DOHH2 (cell line): ENCODE measurements around the gene GP5.

Experiments
- H3F3A ChIP-seq: fragments of 200-600 bp; sonication (generic), shearing (Covaris generic); 2 replicates; pipeline ENCODE4 v1.6.0; 2016; ENCODE audit warnings: antibody characterized with exemption, mild to moderate bottlenecking; ENCODE audit not compliant: control insufficient read depth, insufficient read depth
- H3K27ac ChIP-seq: fragments of 200-600 bp; sonication (generic); 2 replicates; pipeline ENCODE4 v1.5.1; 2014; ENCODE audit warnings: low read depth, mild to moderate bottlenecking, low read length, moderate library complexity
- H3K27me3 ChIP-seq: fragments of 200-600 bp; sonication (generic); 2 replicates; pipeline ENCODE4 v1.6.1; 2014; ENCODE audit warnings: mild to moderate bottlenecking, low read length, mixed read lengths; ENCODE audit not compliant: control insufficient read depth
- H3K36me3 ChIP-seq: fragments of 200-600 bp; sonication (generic); 2 replicates; pipeline ENCODE4 v1.6.1; 2014; ENCODE audit warnings: mild to moderate bottlenecking, low read length, moderate library complexity, mixed read lengths; ENCODE audit not compliant: control insufficient read depth
- H3K4me1 ChIP-seq: fragments of 200-600 bp; sonication (generic); 2 replicates; pipeline ENCODE4 v1.6.1; 2014; ENCODE audit warnings: mild to moderate bottlenecking, low read length, mixed read lengths; ENCODE audit not compliant: control insufficient read depth
- H3K4me2 ChIP-seq: fragments of 200-600 bp; sonication (generic); 2 replicates; pipeline ENCODE4 v1.6.0; 2014; ENCODE audit warnings: mild to moderate bottlenecking, low read length, moderate library complexity
- H3K4me3 ChIP-seq: fragments of 200-600 bp; sonication (generic); 2 replicates; pipeline ENCODE4 v1.5.1; 2014; ENCODE audit warnings: mild to moderate bottlenecking, low read length, mixed read lengths
- H3K79me2 ChIP-seq: fragments of 200-600 bp; sonication (generic); 2 replicates; pipeline ENCODE4 v1.6.1; 2014; ENCODE audit warnings: mild to moderate bottlenecking, low read length, mixed read lengths; ENCODE audit not compliant: control insufficient read depth
- H3K9me2 ChIP-seq: fragments of 200-600 bp; sonication (generic); replicated peaks from 2 replicates; pipeline ENCODE4 v1.6.1; 2014; ENCODE audit warnings: mild to moderate bottlenecking, low read length, mixed read lengths; ENCODE audit not compliant: control insufficient read depth
- H3K9me3 ChIP-seq: fragments of 200-600 bp; sonication (generic); 2 replicates; pipeline ENCODE4 v1.6.1; 2014; ENCODE audit warnings: antibody characterized with exemption, low read length, mixed read lengths; ENCODE audit not compliant: control insufficient read depth, insufficient read depth
- H4K20me1 ChIP-seq: fragments of 200-600 bp; sonication (generic); 2 replicates; pipeline ENCODE4 v1.6.0; 2014; ENCODE audit warnings: low read depth, mild to moderate bottlenecking, antibody characterized with exemption, low read length, moderate library complexity; ENCODE audit not compliant: control insufficient read depth, insufficient read depth
- EZH2phosphoT487 ChIP-seq: fragments of 200-600 bp; sonication (generic); IDR thresholded peaks from 2 replicates; pipeline ENCODE4 v1.6.1; 2017; ENCODE audit warnings: borderline replicate concordance, mild to moderate bottlenecking, antibody characterized with exemption, low read length, moderate library complexity, mixed read lengths
- TF ChIP-seq, protein P1 (sequence below): fragments of 200-600 bp; sonication (generic); IDR thresholded peaks from one replicate; pipeline ENCODE4 v1.5.1; 2014; ENCODE audit warnings: antibody characterized with exemption, mild to moderate bottlenecking, low read depth, low read length; ENCODE audit not compliant: poor library complexity, severe bottlenecking

GP5 gene

DNA sequence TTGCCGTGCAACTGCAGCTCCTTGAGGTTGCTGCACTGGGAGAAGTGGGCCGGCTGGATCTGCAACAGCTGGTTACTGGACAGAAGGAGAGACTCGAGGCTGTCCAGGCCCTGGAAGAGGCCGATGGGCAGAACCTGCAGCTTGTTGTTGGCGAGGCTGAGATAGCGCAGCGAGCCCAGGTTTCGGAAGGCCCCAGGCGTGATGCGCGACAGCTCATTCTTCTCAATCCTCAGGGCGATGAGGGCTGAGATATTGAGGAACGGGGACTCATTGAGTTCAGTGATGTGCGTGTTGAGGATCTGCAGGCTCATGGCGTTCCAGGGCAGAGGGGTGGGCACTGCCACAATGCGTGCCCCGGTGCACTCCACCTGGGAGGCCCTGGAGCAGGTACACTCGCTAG lies 38.5 kb downstream of the GP5 start:
- H4K20me1 ChIP-seq = no peaks in the 10 kb centered on the region
- H3K4me1 ChIP-seq = no peaks in the 10 kb centered on the region
- no peaks in the 10 kb centered on the region for H3K9me3 ChIP-seq
- no peaks in the 10 kb centered on the region for H3F3A ChIP-seq
- no peak for TF ChIP-seq EZH2phosphoT487
- TF ChIP-seq, protein P1, sequence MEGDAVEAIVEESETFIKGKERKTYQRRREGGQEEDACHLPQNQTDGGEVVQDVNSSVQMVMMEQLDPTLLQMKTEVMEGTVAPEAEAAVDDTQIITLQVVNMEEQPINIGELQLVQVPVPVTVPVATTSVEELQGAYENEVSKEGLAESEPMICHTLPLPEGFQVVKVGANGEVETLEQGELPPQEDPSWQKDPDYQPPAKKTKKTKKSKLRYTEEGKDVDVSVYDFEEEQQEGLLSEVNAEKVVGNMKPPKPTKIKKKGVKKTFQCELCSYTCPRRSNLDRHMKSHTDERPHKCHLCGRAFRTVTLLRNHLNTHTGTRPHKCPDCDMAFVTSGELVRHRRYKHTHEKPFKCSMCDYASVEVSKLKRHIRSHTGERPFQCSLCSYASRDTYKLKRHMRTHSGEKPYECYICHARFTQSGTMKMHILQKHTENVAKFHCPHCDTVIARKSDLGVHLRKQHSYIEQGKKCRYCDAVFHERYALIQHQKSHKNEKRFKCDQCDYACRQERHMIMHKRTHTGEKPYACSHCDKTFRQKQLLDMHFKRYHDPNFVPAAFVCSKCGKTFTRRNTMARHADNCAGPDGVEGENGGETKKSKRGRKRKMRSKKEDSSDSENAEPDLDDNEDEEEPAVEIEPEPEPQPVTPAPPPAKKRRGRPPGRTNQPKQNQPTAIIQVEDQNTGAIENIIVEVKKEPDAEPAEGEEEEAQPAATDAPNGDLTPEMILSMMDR = no peak
- no peaks in the 10 kb centered on the region for H3K79me2 ChIP-seq
- peaks cover 13% of the 10 kb centered on the region for H3K27me3 ChIP-seq
- H3K36me3 ChIP-seq = no peaks in the 10 kb centered on the region
- H3K27ac ChIP-seq = no peak overlapping the region
- no peak overlapping the region for H3K4me2 ChIP-seq
- H3K4me3 ChIP-seq = no peak overlapping the region
- no peaks in the 10 kb centered on the region for H3K9me2 ChIP-seq

DNA sequence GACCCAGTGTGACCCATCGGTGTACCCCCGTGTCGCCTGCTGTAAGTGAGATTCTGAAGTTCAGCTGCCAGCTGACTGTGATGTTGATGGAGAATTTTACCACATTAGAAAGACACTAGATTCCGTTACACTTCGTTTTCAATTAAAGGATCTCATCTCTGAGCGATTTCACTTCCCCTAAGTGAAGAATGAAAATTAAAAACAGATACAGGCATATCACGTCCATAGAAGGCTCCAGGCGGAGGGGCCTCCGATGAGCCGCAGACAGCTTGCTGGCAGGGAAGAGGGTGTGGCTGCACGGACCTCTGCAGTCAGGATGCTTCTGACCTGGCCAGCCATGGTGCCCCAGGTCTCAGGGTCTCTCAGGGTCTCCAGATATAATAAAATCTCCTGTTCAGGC lies 41.4 kb downstream of the GP5 start:
- no peaks in the 10 kb centered on the region for H3F3A ChIP-seq
- H3K4me1 ChIP-seq = no peaks in the 10 kb centered on the region

GRCh38 chr3:194355379-194355778 lies 43.7 kb downstream of the GP5 start:
- TF ChIP-seq, protein P1 = no peak
- no peak for TF ChIP-seq EZH2phosphoT487
- no peak overlapping the region for H3K4me2 ChIP-seq
- no peak overlapping the region for H3K4me3 ChIP-seq

More for the DNA sequence above, 41.4 kb downstream of the GP5 start:
- H3K9me2 ChIP-seq = no peaks in the 10 kb centered on the region
- H3K9me3 ChIP-seq = no peaks in the 10 kb centered on the region
- H3K79me2 ChIP-seq = no peaks in the 10 kb centered on the region
- H3K27me3 ChIP-seq = 0 out of 2 replicates have a peak, but pooled peaks cover 7% of the 10 kb centered on the region
- no peaks in the 10 kb centered on the region for H4K20me1 ChIP-seq
- no peak for TF ChIP-seq EZH2phosphoT487
- TF ChIP-seq, protein P1 = no peak
- H3K27ac ChIP-seq = no peak overlapping the region
- no peaks in the 10 kb centered on the region for H3K36me3 ChIP-seq
- H3K4me2 ChIP-seq = no peak overlapping the region
- no peak overlapping the region for H3K4me3 ChIP-seq

More at GRCh38 chr3:194355379-194355778, 43.7 kb downstream of the GP5 start:
- H3F3A ChIP-seq = no peaks in the 10 kb centered on the region
- H3K4me1 ChIP-seq = no peaks in the 10 kb centered on the region
- H3K36me3 ChIP-seq = no peaks in the 10 kb centered on the region
- H3K79me2 ChIP-seq = no peaks in the 10 kb centered on the region
- no peaks in the 10 kb centered on the region for H3K9me3 ChIP-seq
- no peaks in the 10 kb centered on the region for H3K9me2 ChIP-seq
- H3K27me3 ChIP-seq = 0 out of 2 replicates have a peak, but pooled peaks cover 7% of the 10 kb centered on the region
- H3K27ac ChIP-seq = no peak overlapping the region
- H4K20me1 ChIP-seq = no peaks in the 10 kb centered on the region
